Liver (tissue), 3 donors: ENCODE results near the gene SFXN5.

ENCODE experiments used
- CTCF ChIP-seq: fragments of 150-350 bp; IDR thresholded peaks from 2 replicates; pipeline ENCODE4 v1.5.1; 2017; ENCODE audit warnings: improper control_type of control experiment, low read depth, low read length; ENCODE audit not compliant: missing input control
- EGR1 ChIP-seq, 2 donors: IDR thresholded peaks; 2 replicates each; pipeline ENCODE4 v1.6.1; 2016 to 2018; ENCODE audit warnings: antibody characterized with exemption in 2 of 2, low read depth in 2 of 2
- RAD21 ChIP-seq, 2 donors: IDR thresholded peaks; 2 replicates each; pipeline ENCODE4 v1.6.1; 2016; ENCODE audit warnings: antibody characterized with exemption in 2 of 2, mild to moderate bottlenecking in 2 of 2
- REST ChIP-seq: IDR thresholded peaks from 2 replicates; pipeline ENCODE4 v1.6.1; 2016; ENCODE audit warnings: antibody characterized with exemption, mild to moderate bottlenecking
- YY1 ChIP-seq: IDR thresholded peaks from 2 replicates; pipeline ENCODE4 v1.6.1; 2016; ENCODE audit warnings: antibody characterized with exemption, mild to moderate bottlenecking
- donor health status: healthy.
- donor health status: healthy.

DNA sequence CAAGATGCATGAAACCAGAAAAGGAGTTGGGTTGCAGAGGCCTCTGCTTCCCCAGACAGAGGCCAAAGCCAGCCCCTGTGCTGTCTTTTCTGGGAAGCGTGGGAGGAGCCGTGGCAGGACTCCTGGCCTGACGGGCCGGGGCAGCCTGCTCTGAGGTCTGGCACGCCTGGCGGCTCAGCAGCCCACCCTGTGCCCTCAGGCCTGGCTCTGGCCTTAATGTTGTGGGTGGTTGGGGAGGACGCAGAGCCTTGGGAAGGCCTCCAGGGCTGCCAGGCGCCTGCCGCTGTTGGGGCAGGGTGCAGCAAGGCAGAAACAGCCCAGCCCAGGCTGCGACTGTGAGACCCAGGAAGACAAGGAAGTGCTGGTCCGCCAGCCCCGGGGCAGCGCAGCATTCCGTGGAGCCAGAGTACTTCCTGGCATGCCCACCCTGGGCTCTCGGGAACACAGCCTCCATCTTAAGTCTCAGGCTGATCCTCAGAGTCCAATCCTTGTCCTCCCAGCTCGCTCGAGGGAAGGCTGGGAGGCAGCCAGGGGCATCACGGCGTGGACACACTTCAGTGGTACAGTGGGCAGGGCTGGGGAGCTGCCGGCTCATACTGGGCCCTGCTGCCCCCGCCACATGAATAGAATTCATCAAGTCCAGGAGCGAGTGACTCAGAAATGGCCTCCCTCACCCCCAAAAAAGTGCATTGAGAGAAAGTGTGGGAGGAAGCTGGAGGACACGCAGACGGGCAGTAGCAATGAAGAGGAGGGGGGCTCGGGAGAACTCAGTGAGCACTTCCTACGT lies 81.5 kb downstream of the SFXN5 start:
- TF ChIP-seq CTCF (no peak), YY1 (no peak), EGR1 (IDR thresholded peaks at IDR 0.05; ENCODE audit: low read depth in 2 of 2) (peak in 1 of 2 donors; percentile 75), REST (no peak), RAD21 (IDR thresholded peaks at IDR 0.05) (peak in 1 of 2 donors; percentile 29)
